NK-92 (cell line): Measurements from ENCODE around the gene FBN3.

ENCODE experiments used
- DNase-seq: peaks from one replicate; lab custom pipeline; 2025; ENCODE audit not compliant: unreplicated experiment; lab: John Stamatoyannopoulos, UW

Gene FBN3

DNA sequence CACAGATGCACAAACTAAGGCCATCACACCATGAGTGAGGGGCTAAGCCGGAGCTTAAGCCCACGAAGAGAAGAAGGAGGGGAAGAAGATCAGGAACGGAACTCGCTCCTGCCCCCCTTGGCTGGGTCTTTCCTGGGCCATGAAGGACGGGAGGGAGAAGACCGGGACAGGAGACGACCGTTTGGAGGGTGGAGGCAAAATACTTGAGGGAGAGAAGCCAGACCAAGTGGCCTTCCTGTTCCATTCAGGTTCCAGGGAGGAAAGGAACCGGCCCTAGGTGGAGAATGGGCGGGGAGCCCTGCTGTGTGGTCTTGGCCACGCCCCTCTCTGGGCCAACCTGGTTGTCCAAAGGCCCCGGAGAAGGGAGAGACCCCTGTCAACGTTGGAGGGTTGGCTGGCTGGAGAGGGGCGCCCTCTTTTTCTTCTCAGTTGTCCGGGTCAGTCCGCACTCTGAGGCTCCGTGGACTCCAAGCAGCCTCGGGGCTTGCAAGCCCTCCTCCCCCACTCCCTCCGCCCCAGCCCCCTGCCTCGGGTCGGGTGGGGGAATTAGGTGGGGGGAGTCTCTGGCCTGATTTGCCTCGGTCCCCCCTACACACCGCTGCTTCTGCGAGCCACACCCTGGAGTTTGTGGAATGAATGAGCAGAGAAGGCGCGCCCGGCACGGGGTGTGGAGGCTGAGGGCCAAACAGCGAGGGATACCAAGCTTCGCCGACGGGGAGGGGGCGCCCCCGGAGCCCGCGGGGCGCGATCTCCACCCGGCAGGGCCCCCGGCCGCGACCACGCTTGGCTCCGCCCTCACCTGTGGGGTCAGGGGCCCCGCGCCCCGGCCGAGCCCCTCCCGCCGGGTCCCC is 757 bp downstream of the FBN3 start:
- DNase-seq: no peak

- DNase-seq: no peak
Observed at GRCh38 chr19:8148088-8148409, 1.3 kb downstream of the FBN3 start.

- no peak for DNase-seq
Observed at GRCh38 chr19:8147582-8147978, 1.8 kb downstream of the FBN3 start.

DNA sequence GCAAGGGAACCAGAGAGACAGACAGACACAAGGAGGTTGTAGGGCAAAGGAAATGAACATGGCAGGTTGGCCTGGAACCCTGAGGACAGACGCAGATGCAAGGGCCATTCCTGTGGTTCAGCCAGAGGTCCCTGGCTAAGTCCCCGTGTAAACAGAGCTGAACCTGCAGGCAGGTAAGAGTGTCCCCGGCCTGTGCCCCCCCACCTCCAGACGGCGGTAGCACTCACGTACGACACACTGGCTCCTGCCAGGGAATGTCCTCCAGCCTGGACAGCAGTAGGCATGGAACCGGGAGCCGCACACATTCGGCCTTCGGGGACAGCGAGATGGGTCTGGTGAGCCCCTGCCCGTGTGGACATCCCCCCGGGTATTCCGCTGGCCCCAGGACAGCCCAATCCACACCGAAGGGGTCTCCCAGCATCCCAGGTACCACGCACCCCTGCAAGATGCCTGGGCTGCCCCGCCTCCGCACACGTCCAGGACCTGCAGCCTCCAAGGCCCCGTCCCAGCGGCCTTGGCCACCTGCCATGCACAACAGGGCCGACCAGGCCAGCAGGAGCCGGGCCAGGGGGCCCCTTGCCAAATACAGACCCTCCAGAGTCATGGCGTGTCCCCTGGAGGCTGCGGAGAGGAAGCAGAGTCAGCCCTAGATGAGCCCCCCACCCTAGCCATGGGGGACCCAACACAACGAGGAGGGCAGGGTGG is 2.4 kb downstream of the FBN3 start:
- DNase-seq: no peak

DNA sequence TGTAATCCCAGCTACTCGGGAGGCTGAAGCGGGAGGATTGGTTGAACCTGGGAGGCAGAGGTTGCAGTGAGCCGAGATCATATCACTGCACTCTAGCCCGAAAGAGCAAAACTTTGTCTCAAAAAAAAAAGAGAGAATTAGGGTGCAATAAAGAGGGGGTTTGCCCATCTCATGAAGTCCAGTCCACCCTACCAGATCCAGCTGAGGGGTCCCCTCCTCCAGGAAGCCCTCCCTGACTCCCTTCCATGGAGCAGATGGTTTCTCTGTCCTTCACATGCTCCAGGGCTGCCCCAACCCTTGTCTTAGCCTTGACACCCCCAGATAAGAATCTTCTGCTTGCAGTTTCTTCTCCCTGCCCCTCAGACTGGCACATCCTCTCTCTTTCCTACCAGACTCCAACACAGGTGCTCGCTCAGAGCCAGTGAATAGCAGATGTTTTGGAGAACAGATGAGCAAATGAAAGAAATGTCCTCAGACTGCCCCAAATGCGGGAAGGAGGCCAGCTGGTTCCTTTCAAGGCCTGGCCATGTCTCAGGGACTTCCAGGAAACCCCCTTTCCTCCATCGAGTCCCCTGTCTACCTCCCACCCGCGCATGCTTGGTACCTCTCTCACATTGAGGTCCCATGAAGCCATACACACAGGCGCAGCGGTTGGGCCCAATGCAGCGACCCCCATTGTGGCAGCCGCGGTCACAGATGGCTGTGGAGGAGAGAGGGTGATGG is 5.0 kb downstream of the FBN3 start:
- no peak for DNase-seq

DNA sequence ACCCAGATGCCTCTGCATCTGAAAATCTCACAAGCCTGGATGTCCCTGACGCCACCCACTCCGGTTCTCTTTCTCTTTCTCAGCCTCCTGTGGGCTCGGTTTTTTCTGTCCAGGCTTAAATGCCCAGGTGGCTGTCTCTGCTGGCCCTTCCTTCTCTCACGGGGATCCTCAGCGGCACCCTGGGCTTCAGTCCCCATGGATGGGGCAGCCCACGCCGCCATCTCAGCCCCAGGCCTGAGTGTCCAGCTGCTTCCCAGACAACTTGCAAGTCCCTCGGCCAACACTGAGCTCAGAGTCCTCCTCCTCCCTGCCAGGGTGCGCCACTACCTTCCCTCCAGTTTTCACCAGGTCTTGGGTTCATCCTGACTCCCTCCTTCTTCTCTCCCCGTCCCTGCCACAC is 6.4 kb downstream of the FBN3 start:
- no peak for DNase-seq

DNA sequence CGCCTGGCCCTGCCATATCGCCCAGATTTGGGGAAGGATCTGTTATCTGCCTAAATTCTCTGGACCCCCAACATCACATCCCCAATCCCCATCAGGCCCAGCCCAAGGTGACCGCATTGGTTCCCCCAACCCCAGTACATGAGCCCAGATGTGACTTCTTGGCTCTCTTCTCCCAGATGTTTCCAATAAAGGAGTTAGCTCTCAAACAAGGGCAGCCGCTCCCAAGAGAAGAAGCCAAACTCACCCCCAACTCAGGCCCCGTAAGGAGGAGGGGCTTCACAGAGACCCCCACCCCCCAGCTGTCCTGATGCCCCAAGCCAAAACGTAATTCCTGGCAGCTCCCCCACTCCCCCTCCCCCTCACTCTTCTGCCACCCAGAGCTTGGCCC is 6.9 kb downstream of the FBN3 start:
- DNase-seq: no peak

GRCh38 chr19:8141726-8142512 is 7.5 kb downstream of the FBN3 start:
- DNase-seq: no peak

- no peak for DNase-seq
Observed at GRCh38 chr19:8138201-8138600, 11.2 kb downstream of the FBN3 start.

DNA sequence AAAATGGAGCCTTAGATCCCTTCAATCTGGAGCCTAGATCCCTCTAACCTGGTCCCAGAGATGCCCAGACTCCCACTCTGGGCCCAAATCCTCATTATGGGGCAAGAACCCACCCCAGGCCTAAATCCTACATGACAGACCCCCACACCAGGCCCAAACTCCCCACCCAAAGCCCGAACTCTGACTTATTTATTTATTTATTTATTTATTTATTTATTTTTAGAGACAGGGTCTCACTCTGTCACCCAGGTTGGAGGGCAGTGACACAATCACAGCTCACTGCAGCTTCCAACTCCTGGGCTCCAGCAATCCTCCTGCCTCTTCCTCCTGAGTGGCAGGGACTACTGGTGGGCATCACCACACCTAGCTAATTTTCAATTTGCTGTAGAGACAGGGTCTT is 12.0 kb downstream of the FBN3 start:
- no peak for DNase-seq

GRCh38 chr19:8135946-8136618 is 13.3 kb downstream of the FBN3 start:
- DNase-seq: no peak

DNA sequence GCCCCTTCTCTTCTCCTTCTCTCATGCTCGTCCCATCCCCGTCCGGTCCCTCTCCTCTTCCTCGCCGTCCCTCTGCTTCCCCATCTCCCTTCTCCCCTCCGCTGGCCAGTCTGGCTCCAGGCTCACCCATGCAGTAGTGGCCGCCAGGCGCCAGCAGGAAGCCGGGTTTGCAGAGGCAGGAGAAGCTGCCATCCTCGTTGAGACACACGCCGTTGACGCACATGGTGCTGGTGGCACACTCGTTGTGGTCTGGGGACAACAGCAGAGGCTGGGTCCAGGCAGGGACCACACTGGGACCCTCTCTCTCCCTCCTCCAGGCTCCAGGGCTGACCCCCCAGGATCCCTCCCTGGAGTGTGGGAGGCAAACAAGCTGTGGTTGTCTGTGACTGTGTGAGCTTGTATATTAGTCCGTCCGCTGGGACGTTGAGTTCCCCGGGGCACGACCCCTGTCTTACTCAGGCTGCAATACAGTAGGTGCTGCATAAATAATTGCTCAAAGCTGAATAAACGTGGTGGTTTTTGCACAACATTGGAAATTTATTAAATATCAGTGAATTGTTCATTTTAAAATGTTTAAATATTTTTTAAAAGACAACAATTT is 16.4 kb downstream of the FBN3 start:
- no peak for DNase-seq

GRCh38 chr19:8131517-8131916 is 17.9 kb downstream of the FBN3 start:
- no peak for DNase-seq

DNA sequence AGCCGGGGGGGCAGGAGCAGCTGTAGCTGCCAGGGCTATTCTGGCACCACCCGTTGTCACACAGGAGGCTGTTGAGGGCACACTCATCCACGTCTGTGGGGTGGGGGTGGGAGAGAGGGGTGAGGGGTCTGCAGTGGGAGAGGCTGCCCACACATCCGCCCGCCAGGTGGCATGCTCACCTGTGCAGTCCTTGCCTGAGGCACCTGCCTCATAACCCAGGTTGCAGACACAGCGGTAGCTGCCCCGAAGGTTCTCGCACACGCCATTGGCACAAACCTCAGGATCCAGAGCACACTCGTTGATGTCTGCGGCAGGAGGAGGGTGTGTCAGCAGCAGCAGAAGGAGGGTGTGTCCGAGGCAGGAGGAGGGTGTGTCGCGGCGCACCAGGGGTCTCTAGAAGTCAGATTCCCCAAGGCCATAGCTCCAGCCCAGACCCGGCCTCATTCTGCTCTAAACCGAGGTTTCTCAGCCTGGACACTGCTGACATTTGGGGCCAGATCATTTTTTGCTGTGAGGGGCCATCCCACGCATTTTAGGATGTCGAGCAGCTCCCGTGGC is 20.3 kb downstream of the FBN3 start:
- no peak for DNase-seq

DNA sequence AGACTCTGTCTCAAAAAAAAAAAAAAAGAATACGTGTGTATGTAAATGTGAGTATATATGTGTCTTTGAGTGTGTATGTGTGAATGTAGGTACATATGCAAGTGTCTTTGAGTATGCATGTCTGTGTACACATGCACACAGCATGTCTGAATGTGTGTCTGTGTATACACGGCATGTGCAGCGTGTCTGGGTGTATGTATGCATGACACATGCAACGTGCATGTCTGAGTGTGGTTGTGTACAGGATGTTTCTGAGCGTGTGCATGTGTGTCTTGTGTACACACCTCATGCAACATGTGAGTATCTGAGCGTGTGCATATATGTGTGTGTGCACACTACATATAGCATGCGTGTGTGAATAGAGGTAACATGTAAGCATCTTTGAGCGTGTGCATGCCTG is 20.8 kb downstream of the FBN3 start:
- no peak for DNase-seq

DNA sequence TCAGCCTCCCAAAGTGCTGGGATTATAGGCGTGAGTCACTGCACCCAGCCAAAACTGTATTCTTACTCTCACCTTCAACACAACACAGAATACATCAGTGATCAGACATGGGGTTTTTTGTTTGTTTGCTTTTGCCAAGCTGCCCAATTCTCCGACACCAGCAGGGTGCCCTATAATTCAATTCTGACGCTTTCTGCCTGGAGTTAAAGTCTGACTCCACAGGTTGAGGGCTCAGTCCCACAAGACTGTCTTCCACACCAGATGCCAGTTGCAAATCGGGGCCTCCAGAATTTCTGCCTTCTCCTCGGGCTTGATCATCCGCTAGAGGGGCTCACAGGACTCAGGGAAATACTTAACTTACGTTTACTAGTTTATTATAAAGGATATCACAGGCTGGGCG is 22.1 kb downstream of the FBN3 start:
- DNase-seq: no peak

- DNase-seq: no peak
Observed at GRCh38 chr19:8126511-8126910, 22.9 kb downstream of the FBN3 start.

DNA sequence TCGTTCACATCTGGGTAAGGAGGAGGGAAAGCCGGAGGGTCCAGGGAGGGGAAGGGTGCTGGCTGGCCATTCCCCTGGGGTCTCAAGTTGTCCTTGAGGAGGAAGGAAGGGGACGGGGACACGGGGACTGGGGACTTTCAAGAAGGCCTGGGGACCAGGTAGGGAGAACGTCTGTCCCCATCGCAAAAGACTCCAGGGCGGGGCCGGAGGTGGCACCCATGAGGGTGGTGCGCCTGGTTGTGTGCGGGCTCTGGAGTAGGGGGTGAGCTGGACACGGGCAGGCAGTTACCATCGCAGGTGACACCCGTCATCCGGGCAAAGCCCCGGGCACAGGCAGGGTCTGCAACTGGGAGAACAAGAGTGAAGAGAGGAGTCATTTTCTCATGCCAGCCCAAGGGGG is 23.4 kb downstream of the FBN3 start:
- DNase-seq: no peak

- no peak for DNase-seq
Observed at GRCh38 chr19:8123683-8124082, 25.7 kb downstream of the FBN3 start.
